Transverse colon (tissue), 4 donors: Measurements from ENCODE around the gene FANCI.

ENCODE experiments used
- CTCF ChIP-seq, 5 experiments: fragments of 200-600 bp in 3 of 5; fragments of 450-650 bp in 2 of 5; sonication (generic) in 3 of 5; IDR thresholded peaks; 1 replicate in 2 of 5; 2 replicates in 3 of 5; pipeline ENCODE4 v1.5.1; 2016 to 2017; ENCODE audit warnings: antibody characterized with exemption in 5 of 5, inconsistent platforms in 3 of 5, mild to moderate bottlenecking in 2 of 5, moderate library complexity in 1 of 5
- EP300 ChIP-seq: sonication (generic); formaldehyde crosslinking; IDR thresholded peaks from one replicate; pipeline ENCODE4 v1.6.1; 2017; ENCODE audit warnings: antibody characterized with exemption, low read depth
- POLR2AphosphoS5 ChIP-seq, 3 donors: sonication (generic); formaldehyde crosslinking; IDR thresholded peaks; one replicate each; pipeline ENCODE4 v1.6.1; 2016; ENCODE audit warnings: antibody characterized with exemption in 3 of 3

GRCh38 chr15:89226359-89227221, 17.2 kb upstream of the FANCI start:
- TF ChIP-seq CTCF (IDR thresholded peaks at IDR 0.05) (no peak), POLR2AphosphoS5 (IDR thresholded peaks at IDR 0.05) (no peak), EP300 (no peak)
